ENCODE results near the gene PRPSAP2. TPM values are rescaled to one million over a fixed set of nuclear protein-coding genes. Genes with fewer than 3 reads are reported as not detected.

The PRPSAP2 gene
- total and polyA plus RNA-seq, 2 of the 4 experiments (the other 2 are of a cell fraction), result 22.9 to 28.1 TPM

DNA sequence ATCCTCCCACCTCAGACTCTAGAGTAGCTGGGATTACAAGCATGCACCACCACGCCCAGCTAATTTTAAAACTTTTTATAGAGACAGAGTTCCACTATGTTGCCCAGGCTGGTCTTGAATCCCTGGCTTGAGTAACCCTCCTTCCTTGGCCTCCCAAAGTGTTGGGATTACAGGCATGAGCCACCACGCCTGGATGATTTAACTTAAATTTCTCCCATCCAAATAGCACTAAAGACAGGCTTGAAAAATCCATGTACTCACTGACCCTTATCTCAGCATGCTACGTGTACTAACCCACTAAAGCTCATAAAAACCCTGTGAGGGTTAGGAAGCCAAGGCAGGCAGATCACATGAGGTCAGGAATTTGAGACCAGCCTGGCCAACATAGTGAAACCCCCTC lies 98.7 kb downstream of the PRPSAP2 start:
- H2AK9ac ChIP-seq (replicated peaks; ENCODE audit: low read depth, low read length, poor library complexity), result no peak overlapping the region
- no peak overlapping the region for H2BK120ac ChIP-seq (ENCODE audit: low read depth, low read length)
- CTCF ChIA-PET, result no interaction called here
- H3K14ac ChIP-seq (replicated peaks; ENCODE audit: low read depth, low read length), result no peak overlapping the region
- H3K4me3 ChIP-seq (ENCODE audit: insufficient read depth, low read depth, low read length), result no peak overlapping the region
- H4K8ac ChIP-seq (ENCODE audit: low read depth in 2 of 2, low read length in 2 of 2), result no peak overlapping the region
- no peak overlapping the region for H3K4me2 ChIP-seq (ENCODE audit: low read depth, low read length)
- no peaks in the 10 kb centered on the region for H3K79me1 ChIP-seq (ENCODE audit: low read depth in 1 of 2, low read length in 2 of 2)
- no peak overlapping the region for H3K9ac ChIP-seq (ENCODE audit: low read depth, low read length)
- in situ Hi-C loops (cut with MboI; ENCODE audit: low sequenced_read_pairs) (no loop called here), dilution Hi-C loops (cut with HindIII; ENCODE audit: low sequenced_read_pairs, unreplicated experiment) (no loop called here), intact Hi-C loops (cut with micrococcal nuclease) (no loop called here)
- H3K27me3 ChIP-seq (ENCODE audit: control insufficient read depth, insufficient read depth, low read length), result no peaks in the 10 kb centered on the region
- no peak overlapping the region for H2BK5ac ChIP-seq (ENCODE audit: low read depth, low read length, poor library complexity, severe bottlenecking)
- no peaks in the 10 kb centered on the region for H4K20me1 ChIP-seq (ENCODE audit: insufficient read depth, low read length)
- H3K4ac ChIP-seq (ENCODE audit: low read depth, low read length), result no peak overlapping the region
- H3K18ac ChIP-seq (ENCODE audit: low read depth, low read length), result no peak overlapping the region
- H2BK20ac ChIP-seq (ENCODE audit: low read depth, low read length), result no peak overlapping the region
- ATAC-seq (ENCODE audit: low read depth) (no peak), DNase-seq (no peak)
- H3K9me1 ChIP-seq (ENCODE audit: insufficient read depth, low read length), result no peaks in the 10 kb centered on the region
- WGBS, 2 experiments (ENCODE audit: extremely low coverage in 2 of 2, insufficient read length in 1 of 2), result 85% methylated on average over 2 of the region's 3 CpGs; no CpG with 5 or more reads in 1 of the 2 experiments
- POLR2A ChIA-PET (ENCODE audit: unreplicated experiment), result no interaction called here
- no peaks in the 10 kb centered on the region for H3K4me1 ChIP-seq (ENCODE audit: control insufficient read depth, insufficient read depth, low read length)
- H2BK15ac ChIP-seq (ENCODE audit: low read depth, low read length), result no peak overlapping the region
- H3K27ac ChIP-seq (ENCODE audit: insufficient read depth, low read length), result no peak overlapping the region
- no peak overlapping the region for H2AFZ ChIP-seq (replicated peaks; ENCODE audit: low read length, poor library complexity)
- H4K5ac ChIP-seq (ENCODE audit: low read depth, low read length), result no peak overlapping the region
- H4K91ac ChIP-seq (ENCODE audit: insufficient read depth, low read depth, low read length), result no peak overlapping the region
- no peaks in the 10 kb centered on the region for H3K36me3 ChIP-seq (ENCODE audit: control insufficient read depth, insufficient read depth, low read length)
- TF ChIP-seq CHD1 (IDR thresholded peaks at IDR 0.05; ENCODE audit: low read depth, low read length), result no peak
- no peak for TF ChIP-seq RCOR1 (IDR thresholded peaks at IDR 0.05; ENCODE audit: insufficient replicate concordance, low read length)
- TF ChIP-seq MXI1 (IDR thresholded peaks at IDR 0.05; ENCODE audit: borderline replicate concordance, low read depth, low read length), result no peak
- TF ChIP-seq RFX5 (IDR thresholded peaks at IDR 0.05; ENCODE audit: low read depth, low read length), result no peak
- TF ChIP-seq FOS (IDR thresholded peaks at IDR 0.05; ENCODE audit: low read depth, low read length), result no peak
- TF ChIP-seq, protein P1, sequence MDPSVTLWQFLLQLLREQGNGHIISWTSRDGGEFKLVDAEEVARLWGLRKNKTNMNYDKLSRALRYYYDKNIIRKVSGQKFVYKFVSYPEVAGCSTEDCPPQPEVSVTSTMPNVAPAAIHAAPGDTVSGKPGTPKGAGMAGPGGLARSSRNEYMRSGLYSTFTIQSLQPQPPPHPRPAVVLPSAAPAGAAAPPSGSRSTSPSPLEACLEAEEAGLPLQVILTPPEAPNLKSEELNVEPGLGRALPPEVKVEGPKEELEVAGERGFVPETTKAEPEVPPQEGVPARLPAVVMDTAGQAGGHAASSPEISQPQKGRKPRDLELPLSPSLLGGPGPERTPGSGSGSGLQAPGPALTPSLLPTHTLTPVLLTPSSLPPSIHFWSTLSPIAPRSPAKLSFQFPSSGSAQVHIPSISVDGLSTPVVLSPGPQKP (IDR thresholded peaks at IDR 0.05; ENCODE audit: borderline replicate concordance, low read depth, low read length), result no peak
- TF ChIP-seq RAD21 (IDR thresholded peaks at IDR 0.05; ENCODE audit: low read length), result no peak
- TF ChIP-seq NFE2L2 (IDR thresholded peaks at IDR 0.05; ENCODE audit: low read depth, low read length), result no peak
- TF ChIP-seq POLR2A (IDR thresholded peaks at IDR 0.05; ENCODE audit: low read depth, low read length), result no peak
- TF ChIP-seq MAZ (IDR thresholded peaks at IDR 0.05; ENCODE audit: borderline replicate concordance, low read depth, low read length), result no peak
- no peak for TF ChIP-seq SMC3 (IDR thresholded peaks at IDR 0.05; ENCODE audit: low read depth, low read length)
- TF ChIP-seq CEBPB (IDR thresholded peaks at IDR 0.05; ENCODE audit: low read depth, low read length), result no peak
- H2AK5ac ChIP-seq (ENCODE audit: low read depth, low read length), result no peak overlapping the region
- no peak overlapping the region for H3K56ac ChIP-seq (ENCODE audit: extremely low read depth, insufficient read depth, low read length)
- H3K23ac ChIP-seq (ENCODE audit: low read depth, low read length), result no peak overlapping the region
- BruUV-seq (replicated peaks), result no TSS peak
- H3K9me3 ChIP-seq (ENCODE audit: control insufficient read depth, insufficient read depth, low read length), result no peaks in the 10 kb centered on the region
